H1 (cell line): ENCODE results near the gene ARFGEF3. TPM values are rescaled to one million over a fixed set of nuclear protein-coding genes. Genes with fewer than 3 reads are reported as not detected.

Source experiments
- CTCF ChIA-PET: fragments of 300-600 bp; sonication (Branson Sonifier 250); formaldehyde crosslinking; loops from one replicate; lab custom pipeline; 2021; ENCODE audit not compliant: partially characterized antibody; lab: Charles Lee
- POLR2A ChIA-PET: fragments of 300-600 bp; sonication (Branson Sonifier 250); formaldehyde crosslinking; loops from one replicate; lab custom pipeline; 2021; ENCODE audit warnings: inconsistent platforms; ENCODE audit not compliant: partially characterized antibody; lab: Charles Lee
- DNase-seq, 2 experiments: peaks; one replicate each; pipeline versions ENCODE4 v3.0.0 to v3.0.0-alpha.2; 2010 to 2022; ENCODE audit warnings: low spot score in 2 of 2, low read depth in 1 of 2, mixed read lengths in 1 of 2
- FAIRE-seq: peaks from 2 replicates; lab custom pipeline; 2011; peaks lifted over from hg19 to GRCh38; lab: Jason Lieb, UNC
- H2AFZ ChIP-seq: 2 replicates; pipeline ENCODE4 v1.8.1; 2012; ENCODE audit warnings: low read length, inconsistent platforms
- H2AK5ac ChIP-seq: 2 replicates; pipeline ENCODE4 v1.6.1; 2013; ENCODE audit warnings: low read depth, low read length
- H2BK120ac ChIP-seq: replicated peaks from 2 replicates; pipeline ENCODE3; 2013; ENCODE audit warnings: low read depth, low read length, inconsistent platforms
- H2BK12ac ChIP-seq: 2 replicates; pipeline ENCODE4 v1.6.1; 2013; ENCODE audit warnings: low read depth, low read length
- H2BK15ac ChIP-seq: 2 replicates; pipeline ENCODE4 v1.6.1; 2013; ENCODE audit warnings: low read length
- H2BK20ac ChIP-seq: 2 replicates; pipeline ENCODE4 v1.6.1; 2013; ENCODE audit warnings: low read length
- H2BK5ac ChIP-seq: 2 replicates; pipeline ENCODE4 v1.6.1; 2013; ENCODE audit warnings: low read depth, low read length
- H3K14ac ChIP-seq: 2 replicates; pipeline ENCODE4 v1.6.1; 2013; ENCODE audit warnings: inconsistent platforms; ENCODE audit not compliant: insufficient read length
- H3K18ac ChIP-seq: 2 replicates; pipeline ENCODE4 v1.6.1; 2013; ENCODE audit warnings: low read length; ENCODE audit errors: extremely low read depth
- H3K23ac ChIP-seq: 2 replicates; pipeline ENCODE4 v1.6.1; 2013; ENCODE audit warnings: inconsistent platforms; ENCODE audit not compliant: insufficient read length
- H3K23me2 ChIP-seq: 2 replicates; pipeline ENCODE4 v1.6.1; 2013; ENCODE audit warnings: low read depth, low read length
- H3K27ac ChIP-seq: 2 replicates; pipeline ENCODE4 v1.6.1; 2011; ENCODE audit warnings: low read depth, low read length, inconsistent platforms
- H3K27me3 ChIP-seq, 4 experiments: replicated peaks in 1 of 4; 1 replicate in 1 of 4; 2 replicates in 3 of 4; pipeline versions ENCODE4 v1.6.1 to v1.8.1; 2011 to 2013; ENCODE audit warnings: low read length in 3 of 4, mild to moderate bottlenecking in 3 of 4, inconsistent platforms in 2 of 4, mixed read lengths in 2 of 4, moderate library complexity in 1 of 4; ENCODE audit not compliant: control insufficient read depth in 3 of 4, insufficient read depth in 3 of 4; ENCODE audit errors: extremely low read depth in 1 of 4
- H3K36me3 ChIP-seq, 4 experiments: 2 replicates each; pipeline versions ENCODE4 v1.6.1 to v1.8.1; 2011 to 2013; ENCODE audit warnings: mild to moderate bottlenecking in 4 of 4, low read length in 3 of 4, moderate library complexity in 2 of 4, control low read depth in 1 of 4, inconsistent platforms in 1 of 4; ENCODE audit not compliant: insufficient read depth in 4 of 4, control insufficient read depth in 2 of 4
- H3K4ac ChIP-seq: replicated peaks from 2 replicates; pipeline ENCODE3; 2013; ENCODE audit warnings: low read length, low read depth, mixed read lengths, inconsistent platforms; ENCODE audit not compliant: insufficient read length
- H3K4me1 ChIP-seq, 4 experiments: replicated peaks in 1 of 4; 1 replicate in 1 of 4; 2 replicates in 3 of 4; pipeline versions ENCODE4 v1.6.1 to v1.8.1; 2011 to 2013; ENCODE audit warnings: low read length in 3 of 4, inconsistent platforms in 2 of 4, mixed read lengths in 1 of 4; ENCODE audit not compliant: insufficient read depth in 4 of 4, control insufficient read depth in 3 of 4
- H3K4me2 ChIP-seq, 2 experiments: 2 replicates each; pipeline versions ENCODE4 v1.6.1 to v1.8.1; 2011 to 2013; ENCODE audit warnings: low read depth in 2 of 2, low read length in 2 of 2, control low read depth in 1 of 2, inconsistent platforms in 1 of 2, mild to moderate bottlenecking in 1 of 2; ENCODE audit not compliant: insufficient read depth in 1 of 2
- H3K4me3 ChIP-seq, 4 experiments: fragments of 200-600, 300-600 bp in 1 of 4; sonication (generic), shearing (Covaris generic), sonication (Bioruptor Twin) in 1 of 4; 2 replicates each; pipeline versions ENCODE4 v1.5.1 to v1.8.1; 2011 to 2016; ENCODE audit warnings: low read length in 4 of 4, low read depth in 3 of 4, control low read depth in 2 of 4, inconsistent platforms in 2 of 4, mild to moderate bottlenecking in 2 of 4, mixed read lengths in 1 of 4, moderate library complexity in 1 of 4; ENCODE audit not compliant: insufficient read depth in 2 of 4; ENCODE audit errors: extremely low read depth in 1 of 4
- H3K56ac ChIP-seq: replicated peaks from 2 replicates; pipeline ENCODE3; 2013; ENCODE audit warnings: low read depth, mild to moderate bottlenecking, mixed read lengths, low read length, inconsistent platforms; ENCODE audit not compliant: insufficient read length
- H3K79me1 ChIP-seq: 2 replicates; pipeline ENCODE4 v1.6.1; 2013; ENCODE audit warnings: low read depth, low read length, control low read depth
- H3K79me2 ChIP-seq, 2 experiments: 2 replicates each; pipeline versions ENCODE4 v1.6.1 to v1.8.1; 2012 to 2013; ENCODE audit warnings: low read length in 2 of 2, mild to moderate bottlenecking in 2 of 2, inconsistent platforms in 1 of 2; ENCODE audit not compliant: insufficient read depth in 2 of 2, control insufficient read depth in 1 of 2
- H3K9ac ChIP-seq, 4 experiments: replicated peaks in 1 of 4; 1 replicate in 1 of 4; 2 replicates in 3 of 4; pipeline versions ENCODE4 v1.6.1 to v1.8.1; 2011 to 2013; ENCODE audit warnings: low read depth in 3 of 4, low read length in 3 of 4, control low read depth in 2 of 4, mild to moderate bottlenecking in 2 of 4, moderate library complexity in 2 of 4, inconsistent platforms in 1 of 4; ENCODE audit errors: extremely low read depth in 1 of 4
- H3K9me3 ChIP-seq, 2 experiments: 2 replicates each; pipeline versions ENCODE4 v1.6.1 to v1.8.1; 2012 to 2013; ENCODE audit warnings: mild to moderate bottlenecking in 2 of 2, moderate library complexity in 2 of 2, control low read depth in 1 of 2, inconsistent platforms in 1 of 2, low read depth in 1 of 2, low read length in 1 of 2, mixed read lengths in 1 of 2; ENCODE audit not compliant: insufficient read depth in 2 of 2
- H4K20me1 ChIP-seq, 2 experiments: replicated peaks in 1 of 2; 2 replicates each; pipeline versions ENCODE3 to v1.8.1; 2011 to 2013; ENCODE audit warnings: inconsistent platforms in 2 of 2, low read length in 2 of 2, mild to moderate bottlenecking in 1 of 2; ENCODE audit not compliant: insufficient read depth in 2 of 2, control insufficient read depth in 1 of 2
- H4K5ac ChIP-seq: 2 replicates; pipeline ENCODE4 v1.6.1; 2013; ENCODE audit warnings: low read length, low read depth, mixed read lengths, inconsistent platforms; ENCODE audit not compliant: insufficient read length
- H4K8ac ChIP-seq: 2 replicates; pipeline ENCODE4 v1.8.0; 2013; ENCODE audit warnings: mild to moderate bottlenecking, moderate library complexity, low read length, inconsistent platforms; ENCODE audit not compliant: insufficient read depth; ENCODE audit errors: extremely low read depth
- H4K91ac ChIP-seq: replicated peaks from 2 replicates; pipeline ENCODE3; 2013; ENCODE audit warnings: low read length, mixed read lengths, inconsistent platforms; ENCODE audit not compliant: insufficient read length
- BACH1 ChIP-seq: IDR thresholded peaks from 2 replicates; pipeline ENCODE4 v1.6.1; 2012; ENCODE audit warnings: low read length, improper control_type of control experiment
- CBX5 ChIP-seq: fragments of 300-800, 300-1000 bp; sonication (generic); IDR thresholded peaks from 2 replicates; pipeline ENCODE4 v1.7.1; 2016; ENCODE audit warnings: antibody characterized with exemption, low read length, low read depth
- CBX8 ChIP-seq: fragments of 300-800, 300-1000 bp; sonication (generic); IDR thresholded peaks from 2 replicates; pipeline ENCODE4 v1.7.1; 2016; ENCODE audit warnings: low read depth, low read length, borderline replicate concordance
- CHD2 ChIP-seq: IDR thresholded peaks from 2 replicates; pipeline ENCODE4 v1.6.1; 2012; ENCODE audit warnings: low read length, improper control_type of control experiment
- KDM4A ChIP-seq: IDR thresholded peaks from one replicate; pipeline ENCODE4 v1.7.1; 2012; ENCODE audit warnings: low read depth, mild to moderate bottlenecking, moderate library complexity, low read length, inconsistent platforms; ENCODE audit not compliant: severe bottlenecking
- NRF1 ChIP-seq: IDR thresholded peaks from 2 replicates; pipeline ENCODE4 v1.6.1; 2011; ENCODE audit warnings: mild to moderate bottlenecking, low read depth, low read length, improper control_type of control experiment
- POLR2A ChIP-seq, 2 experiments: IDR thresholded peaks; 1 replicate in 1 of 2; 2 replicates in 1 of 2; pipeline ENCODE4 v1.6.1; 2011; ENCODE audit warnings: low read depth in 2 of 2, low read length in 2 of 2, mild to moderate bottlenecking in 2 of 2; ENCODE audit errors: control extremely low read depth in 1 of 2
- RBBP5 ChIP-seq: IDR thresholded peaks from 2 replicates; pipeline ENCODE4 v1.7.1; 2012; ENCODE audit warnings: low read depth, mild to moderate bottlenecking, inconsistent platforms, low read length, moderate library complexity, borderline replicate concordance
- RNF2 ChIP-seq: fragments of 200-900, 300-1000 bp; sonication (generic); IDR thresholded peaks from 2 replicates; pipeline ENCODE4 v1.7.1; 2016; ENCODE audit warnings: borderline replicate concordance, low read depth, mild to moderate bottlenecking, antibody characterized with exemption, low read length; ENCODE audit not compliant: poor library complexity, severe bottlenecking; ENCODE audit errors: missing control alignments
- SRF ChIP-seq: IDR thresholded peaks from 2 replicates; pipeline ENCODE4 v1.6.1; 2011; ENCODE audit warnings: mild to moderate bottlenecking, low read depth, low read length, moderate library complexity
- TBP ChIP-seq: IDR thresholded peaks from 2 replicates; pipeline ENCODE4 v1.6.1; 2011; ENCODE audit warnings: low read depth, low read length, improper control_type of control experiment
- USF2 ChIP-seq: IDR thresholded peaks from 2 replicates; pipeline ENCODE4 v1.6.1; 2011; ENCODE audit warnings: low read length, improper control_type of control experiment
- WGBS, 2 experiments: shearing (Covaris generic) in 1 of 2; methylation state at CpG; one replicate each; pipeline versions ENCODE4 v1.1.6 to v1.1.7; 2013 to 2015; ENCODE audit warnings: low lambda C conversion rate in 2 of 2, mixed read lengths in 2 of 2, inconsistent platforms in 1 of 2, low coverage in 1 of 2, missing lambda C conversion rate in 1 of 2; ENCODE audit not compliant: insufficient replicate concordance in 2 of 2, insufficient coverage in 1 of 2, insufficient read length in 1 of 2; ENCODE audit errors: extremely low coverage in 1 of 2, missing lambda C conversion rate in 1 of 2; 5-methylcytosine and 5-hydroxymethylcytosine counted together
- polyA plus RNA-seq, 7 experiments: library from polyadenylated mRNA; depleted of rRNA in 3 of 7; stranded (reverse) in 5 of 7; unstranded in 2 of 7; fragments of >200 nt in 5 of 7; fragments of 200-250 nt in 2 of 7; gene quantifications; 1 replicate in 5 of 7; 2 replicates in 1 of 7; 4 replicates in 1 of 7; pipeline versions ENCODE4 v1.2.1 to v1.2.3, GENCODE V29; 2011 to 2013; ENCODE audit warnings: missing spikeins in 2 of 7, mixed read lengths in 2 of 7
- total RNA-seq: library from RNA; stranded (reverse); fragmentation: NEBNext Ultra II Directional; extraction: Animal tissue kit (Norgen Biotek cat#: 25700); gene quantifications from 2 replicates; pipeline ENCODE4 v1.2.1, GENCODE V29; 2021

The ARFGEF3 gene
- total and polyA plus RNA-seq, 2 of the 8 experiments (the other 6 are each of a cell fraction or from before 2014, with no cell fraction given), result 5.8 to 23.2 TPM

GRCh38 chr6:138128096-138128495 lies 33.6 kb upstream of the ARFGEF3 start:
- Histone ChIP-seq H3K9me3 (no peaks in the 10 kb centered on the region), H3K36me3 (no peaks in the 10 kb centered on the region), H3K79me1 (no peaks in the 10 kb centered on the region), H3K4me3 (no peak overlapping the region), H3K23me2 (no peaks in the 10 kb centered on the region), H2AK5ac (no peak overlapping the region), H2AFZ (no peak overlapping the region), H4K20me1 (no peaks in the 10 kb centered on the region), H4K8ac (no peak overlapping the region), H3K79me2 (no peaks in the 10 kb centered on the region), H4K91ac (no peak overlapping the region), H2BK12ac (no peak overlapping the region), H2BK15ac (no peak overlapping the region), H3K27ac (no peak overlapping the region), H3K18ac (no peak overlapping the region), H3K4ac (no peak overlapping the region), H3K4me1 (no peaks in the 10 kb centered on the region), H4K5ac (no peak overlapping the region), H2BK5ac (no peak overlapping the region), H3K14ac (no peak overlapping the region), H3K4me2 (no peak overlapping the region), H2BK20ac (no peak overlapping the region), H3K23ac (no peak overlapping the region), H3K9ac (no peak overlapping the region), H3K27me3 (no peaks in the 10 kb centered on the region), H3K56ac (no peak overlapping the region), H2BK120ac (no peak overlapping the region)
- POLR2A ChIA-PET, result no interaction called here
- CTCF ChIA-PET, result interaction anchor here (0.5 to 1.6 kb wide), 7 partner anchors 10 to 158 kb away, joined by 3 to 5 read pairs (median 4); no protein-coding TSS in a partner anchor
- 97% methylated on average over 3 of the region's 3 CpGs; no CpG with 5 or more reads in 1 of the 2 experiments for WGBS, 2 experiments
- TF ChIP-seq NRF1 (no peak), CHD2 (no peak), TBP (no peak), SRF (no peak), CBX5 (no peak), RNF2 (no peak), USF2 (no peak), KDM4A (no peak), RBBP5 (no peak), BACH1 (no peak), POLR2A (IDR thresholded peaks at IDR 0.05; ENCODE audit: control extremely low read depth in 1 of 2, low read depth in 2 of 2, low read length in 2 of 2) (no peak), CBX8 (no peak)
- DNase-seq (no peak), FAIRE-seq (no peak)
